GM23248 (cell line): ENCODE results near the gene CLCNKB.

Experiments used
- EZH2 ChIP-seq: fragments of 200-600 bp; sonication (generic); IDR thresholded peaks from 2 replicates; pipeline ENCODE4 v1.6.1; 2018; ENCODE audit warnings: antibody characterized with exemption, mild to moderate bottlenecking; ENCODE audit not compliant: insufficient read depth, poor library complexity, severe bottlenecking
- EZH2phosphoT487 ChIP-seq: fragments of 200-600 bp; sonication (generic); IDR thresholded peaks from 2 replicates; pipeline ENCODE4 v1.6.1; 2018; ENCODE audit warnings: antibody characterized with exemption, moderate library complexity, mild to moderate bottlenecking, low read depth; ENCODE audit not compliant: insufficient read depth

DNA sequence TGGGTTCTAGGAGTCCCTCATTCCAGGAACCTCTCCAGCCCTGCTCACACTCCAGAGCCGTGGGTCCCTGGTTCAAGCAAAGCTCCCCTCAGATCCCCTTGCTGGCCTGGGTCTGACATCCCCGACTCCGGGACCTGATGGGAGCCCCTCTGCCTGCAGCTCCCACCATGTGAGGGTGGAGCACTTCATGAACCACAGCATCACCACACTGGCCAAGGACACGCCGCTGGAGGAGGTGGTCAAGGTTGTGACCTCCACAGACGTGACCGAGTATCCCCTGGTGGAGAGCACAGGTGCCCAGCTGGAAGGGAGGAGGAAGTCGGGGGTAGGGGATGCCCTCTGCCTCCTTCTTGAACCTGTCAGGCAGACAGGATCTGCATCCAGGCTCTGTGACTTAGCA lies 12.0 kb upstream of the CLCNKB start:
- no peak for TF ChIP-seq EZH2
- TF ChIP-seq EZH2phosphoT487 = no peak
